ENCODE data around the gene STN1.

- no peak for TF ChIP-seq CTCF (IDR thresholded peaks at IDR 0.05; ENCODE audit: low read length)
- TF ChIP-seq EZH2 (IDR thresholded peaks at IDR 0.05; ENCODE audit: borderline replicate concordance, low read length), result no peak
Measured at GRCh38 chr10:103854265-103854685, 63.7 kb downstream of the STN1 start.

All from OCI-LY1 (cell line).